NCI-H1694 (cell line): ENCODE data around the gene MED13L.

Experiments
- DNase-seq: peaks from one replicate; lab custom pipeline; 2025; lab: John Stamatoyannopoulos, UW

Gene MED13L

DNA sequence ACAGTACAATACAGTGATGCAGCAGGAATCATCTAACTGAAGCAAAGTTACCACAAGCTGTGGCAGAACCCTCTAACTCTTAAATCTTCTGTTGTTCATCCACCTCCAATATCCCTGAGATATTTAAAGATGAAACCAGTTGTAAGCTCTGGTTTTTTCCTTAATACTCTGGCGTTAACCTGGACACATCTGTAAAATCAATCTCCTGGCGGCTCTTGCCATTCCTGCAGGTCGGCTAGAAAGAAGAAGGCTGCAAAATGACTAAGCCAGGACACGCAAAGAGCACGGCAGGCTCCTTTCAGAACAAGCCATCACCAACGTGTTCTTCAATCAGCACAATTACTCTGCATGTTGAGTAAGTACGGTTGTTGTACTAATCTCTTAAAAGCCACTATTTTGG lies 309.3 kb downstream of the MED13L start:
- no peak for DNase-seq

DNA sequence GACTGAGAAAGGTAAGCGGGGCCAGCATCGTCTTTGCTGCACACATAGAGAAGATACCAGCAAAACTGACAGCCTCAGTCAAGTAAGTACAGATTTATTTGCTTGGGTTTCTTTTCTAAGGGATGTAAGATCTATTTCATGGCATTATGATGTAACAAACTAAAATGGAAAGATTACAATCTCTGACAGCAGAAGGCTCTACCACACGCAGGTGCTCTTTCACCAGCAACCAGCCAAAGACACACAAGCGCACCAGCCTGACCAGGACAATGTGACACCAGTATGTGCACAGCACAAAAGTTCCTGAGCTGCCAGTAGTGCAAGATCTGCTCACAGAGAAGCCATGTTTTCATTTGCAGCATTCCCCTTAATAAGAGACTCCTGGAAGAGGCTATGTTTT lies 311.1 kb downstream of the MED13L start:
- DNase-seq = no peak

DNA sequence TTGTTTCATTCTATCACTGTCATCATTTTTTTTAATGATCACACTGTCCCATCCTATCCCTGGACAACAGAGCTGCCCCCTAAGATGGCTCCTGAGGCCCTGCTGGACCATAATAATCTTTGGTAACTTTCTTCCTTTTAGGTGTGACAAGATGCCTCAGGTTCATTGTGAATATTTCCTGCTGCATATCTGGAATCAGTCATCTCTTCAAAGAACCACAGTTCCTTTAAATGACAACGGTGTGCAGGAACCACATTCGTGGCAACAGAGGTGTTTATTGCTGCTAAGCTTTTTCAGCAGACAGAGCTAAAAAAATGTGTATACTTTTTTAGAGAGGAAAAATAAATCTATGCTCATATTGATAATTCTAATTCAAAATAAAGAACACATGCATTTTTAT lies 312.9 kb downstream of the MED13L start:
- no peak for DNase-seq

DNA sequence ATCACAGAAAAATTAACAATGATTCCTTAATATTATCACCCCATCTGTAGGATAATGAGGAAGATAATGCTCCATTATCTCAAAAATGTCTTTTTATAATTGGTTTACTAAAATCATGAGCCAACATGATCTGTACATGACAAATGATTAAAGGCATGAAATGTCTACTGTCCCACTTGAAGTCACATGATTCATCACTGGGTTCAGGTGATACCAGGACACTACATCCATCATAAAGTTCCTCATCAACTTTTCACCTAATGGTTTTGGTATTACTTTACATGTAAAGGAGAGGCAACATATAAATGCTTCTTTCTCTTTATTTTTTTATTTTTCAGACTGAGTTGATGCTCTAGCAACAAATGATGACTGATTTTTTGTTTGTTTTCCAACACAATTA lies 313.3 kb downstream of the MED13L start:
- DNase-seq = no peak

DNA sequence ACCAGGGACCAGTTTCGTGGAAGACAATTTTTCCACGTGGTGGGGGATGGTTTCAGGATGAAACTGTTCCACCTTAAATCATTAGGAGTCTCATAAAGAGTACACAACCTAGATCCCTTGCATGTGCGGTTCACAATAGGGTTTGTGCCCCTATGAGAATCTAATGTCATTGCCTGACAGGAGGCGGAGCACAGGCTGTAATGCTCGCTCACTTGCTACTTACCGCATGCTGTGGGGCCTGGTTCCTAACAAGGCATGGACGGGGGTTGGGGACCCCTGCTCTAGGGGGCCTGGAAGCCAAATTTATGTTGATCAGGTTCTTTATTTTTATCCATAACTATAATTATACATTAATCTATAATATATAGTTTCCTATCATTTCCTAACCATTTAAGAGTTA lies 315.3 kb downstream of the MED13L start:
- DNase-seq = no peak

DNA sequence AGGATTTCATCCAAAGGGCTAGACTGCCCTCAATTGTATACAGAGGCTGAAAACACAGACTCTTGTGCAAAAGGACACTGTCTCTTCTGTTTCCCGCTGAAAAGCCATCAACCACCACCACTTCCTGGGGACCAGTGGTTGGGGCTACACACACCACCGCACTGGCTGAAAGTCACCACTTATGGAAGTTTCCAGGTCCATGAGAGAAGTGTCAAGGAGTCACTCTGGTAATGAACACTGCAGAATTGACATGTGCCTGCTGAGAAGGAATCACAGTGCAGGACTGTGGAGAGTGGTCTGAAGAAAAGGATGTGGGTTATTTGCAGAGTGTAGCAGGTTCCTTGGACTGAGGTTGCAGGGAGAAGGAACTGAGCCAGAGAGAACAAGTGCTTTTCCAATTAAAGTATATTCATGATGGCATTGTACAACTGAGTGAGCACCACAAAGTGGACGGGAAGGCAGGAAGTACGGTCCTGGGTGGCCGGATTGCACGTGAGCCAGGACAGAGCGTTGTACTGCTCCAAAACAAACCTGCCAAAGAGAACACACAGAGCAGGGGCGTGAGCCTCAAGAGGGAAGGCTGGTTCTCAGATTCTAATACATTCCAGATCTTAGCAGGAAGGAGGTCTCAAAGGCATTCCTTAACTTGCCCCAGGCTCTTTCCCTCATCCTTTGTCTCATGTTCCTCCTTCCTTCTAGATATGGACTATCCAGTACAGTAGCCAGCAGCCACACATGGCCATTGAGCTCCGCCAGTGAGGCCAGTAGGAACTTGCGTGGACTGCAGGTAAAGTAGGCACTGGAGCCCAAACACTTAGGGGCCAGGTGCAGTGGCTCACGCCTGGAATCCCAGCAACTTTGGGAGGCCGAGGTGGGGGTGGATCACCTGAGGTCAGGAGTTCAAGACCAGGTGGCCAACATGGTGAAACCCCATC lies 316.4 kb downstream of the MED13L start:
- DNase-seq = no peak

DNA sequence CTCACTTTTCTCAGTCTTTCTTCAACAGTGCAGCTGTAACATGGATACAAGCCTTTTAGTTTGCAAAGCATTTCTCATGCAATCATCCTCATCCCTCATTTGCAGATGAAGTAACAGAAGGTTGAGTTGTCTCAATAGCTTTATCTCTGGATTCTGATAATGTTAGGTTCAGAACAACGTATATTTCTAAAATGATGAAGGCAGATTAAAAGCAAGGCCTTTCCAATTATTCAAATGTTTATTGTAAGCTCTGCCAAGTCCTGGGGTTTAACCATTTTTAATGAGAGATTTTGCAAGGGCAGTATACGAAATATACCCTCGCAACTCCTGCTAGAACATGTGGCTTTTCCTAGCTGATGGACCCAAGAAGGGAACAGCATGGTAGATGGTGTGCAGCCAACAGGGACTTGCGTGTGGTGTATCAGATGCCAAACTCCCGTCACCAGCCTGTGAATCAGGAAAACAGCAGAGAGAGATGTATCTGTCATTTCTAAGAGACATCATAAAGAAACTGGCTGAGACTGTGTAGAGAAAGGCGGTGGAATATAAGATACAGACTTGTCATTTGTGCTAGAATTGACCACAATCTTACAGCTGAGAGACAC lies 319.7 kb downstream of the MED13L start:
- no peak for DNase-seq

DNA sequence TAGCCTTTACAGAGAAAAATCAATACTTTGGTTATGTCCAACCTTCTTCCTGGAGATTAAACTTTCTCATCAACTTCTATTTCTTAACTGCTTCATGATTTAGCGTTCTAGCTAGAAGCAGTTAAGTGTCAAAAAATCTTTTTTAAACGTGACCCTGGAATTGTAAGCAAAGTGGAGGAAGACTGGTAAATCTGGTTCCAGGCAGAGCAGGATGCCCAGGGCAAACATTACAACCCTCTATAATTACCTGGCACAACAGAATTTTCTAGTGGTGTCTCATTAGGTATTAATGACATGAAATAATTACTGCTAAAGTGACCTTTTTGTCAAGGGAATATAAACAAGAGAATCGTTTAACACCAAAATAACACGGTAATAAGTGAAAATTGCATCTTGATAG lies 320.8 kb downstream of the MED13L start:
- no peak for DNase-seq

DNA sequence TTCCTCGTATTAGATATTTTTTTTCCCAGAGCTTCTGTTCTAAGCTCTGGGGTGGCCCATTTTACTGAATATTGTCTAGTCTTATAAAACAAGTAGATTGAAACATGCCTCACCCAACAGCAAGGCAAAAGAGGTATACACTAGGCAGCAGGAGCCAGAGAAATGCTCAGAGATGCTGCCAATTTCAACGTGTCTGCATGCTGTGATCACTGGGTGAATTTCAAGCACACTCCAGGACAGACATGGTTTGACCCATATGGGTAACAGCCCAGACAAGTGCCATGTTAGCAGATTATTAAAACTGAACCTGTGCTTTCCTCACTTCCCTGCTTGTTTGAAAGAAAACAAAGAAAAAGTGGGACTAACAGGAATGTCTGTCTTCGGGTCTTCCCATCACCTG lies 321.3 kb downstream of the MED13L start:
- no peak for DNase-seq

DNA sequence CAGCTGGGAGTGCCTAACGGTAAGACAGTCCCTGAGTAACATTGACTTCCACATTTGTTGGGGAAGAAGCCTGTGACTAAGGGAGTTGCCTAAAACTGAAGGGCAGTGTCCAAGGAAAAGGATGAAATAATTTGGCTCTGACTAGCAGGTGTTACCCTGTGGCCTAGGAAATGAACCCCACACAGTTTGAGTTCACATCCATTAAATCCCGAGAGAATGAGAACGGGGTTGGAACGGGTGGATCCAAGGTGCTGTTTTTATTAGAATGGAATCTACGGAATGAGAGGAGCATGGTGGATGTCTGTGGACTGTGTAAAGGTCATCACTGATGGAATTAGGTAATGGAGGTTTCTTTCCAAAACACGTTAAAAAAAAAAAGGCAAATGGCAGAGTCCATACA lies 324.0 kb downstream of the MED13L start:
- DNase-seq = no peak

DNA sequence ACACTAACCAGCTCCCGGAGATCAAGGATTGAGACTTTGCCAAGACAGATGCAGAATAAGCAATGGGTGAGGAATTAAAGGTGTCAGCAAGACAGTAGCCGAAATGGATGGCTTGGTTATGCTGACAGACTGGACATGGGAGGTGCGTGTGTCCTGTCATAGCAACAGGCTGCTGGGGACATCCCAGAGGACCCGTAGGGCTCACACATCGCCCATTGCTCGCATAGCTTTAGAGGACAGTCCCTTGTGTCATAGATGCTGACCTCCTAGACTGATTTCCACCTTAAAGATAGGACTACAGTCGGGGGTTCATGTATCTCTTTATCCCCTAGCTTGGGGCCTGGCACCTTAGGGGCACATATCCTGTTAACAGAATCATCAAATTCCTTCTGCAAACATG lies 324.5 kb downstream of the MED13L start:
- DNase-seq = no peak

DNA sequence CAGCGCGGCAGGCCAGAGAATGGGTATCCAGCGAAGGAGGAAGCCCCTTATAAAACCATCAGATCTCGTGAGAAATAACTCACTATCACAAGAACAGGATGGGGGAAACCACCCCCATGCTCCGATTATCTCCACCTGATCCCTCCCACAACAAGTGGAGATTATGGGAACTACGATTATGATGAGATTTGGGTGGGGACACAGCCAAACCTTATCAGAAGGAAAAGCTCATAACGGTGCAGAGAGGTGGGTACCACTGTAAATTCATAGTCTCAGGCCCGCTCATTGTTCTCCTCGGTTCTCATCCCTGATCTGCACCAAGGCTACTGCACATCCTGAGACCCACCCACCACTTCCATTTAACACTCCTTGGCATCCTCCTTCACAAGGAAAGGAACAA lies 326.5 kb downstream of the MED13L start:
- no peak for DNase-seq

DNA sequence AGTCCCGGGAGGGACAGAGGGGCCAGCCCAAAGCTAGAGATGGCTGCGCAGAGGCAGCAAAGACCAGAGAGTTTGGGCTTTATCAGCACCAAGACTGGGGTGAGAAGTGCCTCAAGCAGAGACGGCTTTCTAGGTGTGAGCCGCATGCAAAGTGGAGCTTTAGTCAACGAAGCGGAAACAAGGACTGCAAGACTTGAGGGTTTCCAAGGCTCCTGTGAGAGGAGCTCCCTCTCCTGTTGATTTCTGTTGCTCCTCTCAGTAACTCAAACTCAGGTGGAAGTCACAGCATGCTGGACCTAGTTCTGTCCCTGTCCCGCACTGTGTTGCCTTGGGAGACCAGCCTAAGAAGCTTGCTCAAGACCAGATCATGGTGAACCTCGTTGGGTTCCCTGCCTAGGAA lies 327.8 kb downstream of the MED13L start:
- DNase-seq = no peak

DNA sequence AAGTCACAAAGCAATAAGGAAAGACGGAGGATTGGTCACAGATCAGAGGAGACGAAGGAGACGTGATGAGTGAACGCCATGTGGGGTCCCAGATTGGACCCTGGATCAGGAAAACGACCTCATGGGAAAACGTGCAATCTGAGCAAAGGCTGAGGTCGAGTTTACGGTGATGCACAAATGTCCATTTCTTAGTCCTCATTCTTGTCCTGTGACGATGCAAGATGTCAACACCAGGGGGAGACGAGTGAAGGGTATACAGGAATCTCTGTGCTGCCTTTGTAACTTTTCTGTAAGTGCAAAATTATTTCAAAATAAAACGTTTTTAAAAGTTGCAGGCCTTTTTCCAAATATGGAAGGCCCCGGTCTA lies 329.8 kb downstream of the MED13L start:
- DNase-seq = no peak

DNA sequence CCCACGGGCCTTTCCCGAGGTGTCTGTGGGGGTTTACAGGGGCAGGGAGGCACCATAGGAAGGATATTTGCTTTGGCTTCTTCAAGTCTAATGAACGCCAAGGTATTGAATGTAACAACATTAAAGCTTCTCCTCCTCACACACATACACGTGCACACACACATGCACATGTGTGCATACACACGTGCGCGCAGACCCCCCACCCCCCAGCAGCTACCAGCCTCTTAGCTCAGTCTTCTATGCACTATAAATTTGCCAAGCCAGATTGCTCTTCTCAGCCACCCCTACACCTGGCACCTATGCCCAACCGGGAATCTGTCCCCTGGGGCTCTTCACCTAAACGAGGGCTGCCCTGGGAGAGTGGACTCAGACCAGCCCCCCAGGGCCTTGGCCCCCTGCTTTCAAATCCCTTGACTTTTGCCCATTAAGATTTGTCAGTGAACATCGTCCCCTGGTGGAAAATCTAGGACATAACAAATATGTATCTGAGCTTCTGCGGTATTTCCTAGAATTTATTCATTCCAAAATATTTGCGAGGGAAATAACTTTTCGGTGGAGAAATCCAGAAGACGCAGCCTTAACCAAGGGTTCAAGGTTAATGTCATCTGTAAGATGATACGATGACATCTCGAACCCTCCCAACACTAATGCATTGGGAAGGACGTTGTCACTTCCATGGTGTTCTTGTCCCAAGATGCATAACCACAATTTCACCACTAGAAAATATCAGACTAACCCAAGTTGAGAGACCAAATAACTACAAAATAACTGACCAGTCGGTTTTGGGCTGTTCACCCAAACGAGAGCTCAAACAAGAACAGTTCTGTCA lies 330.4 kb downstream of the MED13L start:
- DNase-seq = no peak

DNA sequence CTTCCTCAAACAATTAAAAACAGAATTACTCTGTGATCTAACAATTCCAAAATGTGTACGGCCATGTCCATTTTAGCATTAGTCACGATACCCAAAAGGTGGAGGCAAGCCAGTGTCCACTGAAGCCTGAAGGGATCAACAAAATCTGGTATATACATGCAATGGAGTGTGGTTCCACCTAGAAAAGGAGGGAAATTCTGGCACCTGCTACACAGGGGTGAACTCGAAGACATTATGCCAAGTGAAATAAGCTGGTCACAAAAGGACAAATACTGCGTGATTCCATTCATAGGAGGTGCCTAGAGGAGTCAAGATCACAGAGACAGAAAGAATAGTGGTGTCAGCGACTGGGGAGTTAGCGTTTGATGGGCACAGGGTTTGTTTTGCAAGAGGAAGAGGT lies 331.4 kb downstream of the MED13L start:
- no peak for DNase-seq

DNA sequence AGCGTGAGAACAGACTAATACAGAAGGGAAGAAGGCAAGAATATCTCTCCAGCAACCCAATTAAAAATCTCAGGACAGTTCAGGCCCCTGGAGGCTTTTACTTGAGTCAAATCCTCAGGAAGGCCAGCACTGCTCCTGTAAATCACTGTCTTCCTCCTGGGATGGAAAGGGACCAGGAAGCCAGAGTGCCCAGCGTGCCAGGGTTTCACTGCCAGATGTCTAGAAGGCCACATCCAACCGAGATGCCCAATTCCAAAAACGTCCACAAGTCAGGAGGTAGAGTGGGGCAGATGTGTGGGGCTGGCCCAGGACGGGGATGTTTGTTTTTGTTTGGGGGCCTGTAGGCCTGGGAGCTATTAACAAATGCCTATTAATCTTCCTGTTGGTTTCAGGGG lies 332.0 kb downstream of the MED13L start:
- DNase-seq = no peak

DNA sequence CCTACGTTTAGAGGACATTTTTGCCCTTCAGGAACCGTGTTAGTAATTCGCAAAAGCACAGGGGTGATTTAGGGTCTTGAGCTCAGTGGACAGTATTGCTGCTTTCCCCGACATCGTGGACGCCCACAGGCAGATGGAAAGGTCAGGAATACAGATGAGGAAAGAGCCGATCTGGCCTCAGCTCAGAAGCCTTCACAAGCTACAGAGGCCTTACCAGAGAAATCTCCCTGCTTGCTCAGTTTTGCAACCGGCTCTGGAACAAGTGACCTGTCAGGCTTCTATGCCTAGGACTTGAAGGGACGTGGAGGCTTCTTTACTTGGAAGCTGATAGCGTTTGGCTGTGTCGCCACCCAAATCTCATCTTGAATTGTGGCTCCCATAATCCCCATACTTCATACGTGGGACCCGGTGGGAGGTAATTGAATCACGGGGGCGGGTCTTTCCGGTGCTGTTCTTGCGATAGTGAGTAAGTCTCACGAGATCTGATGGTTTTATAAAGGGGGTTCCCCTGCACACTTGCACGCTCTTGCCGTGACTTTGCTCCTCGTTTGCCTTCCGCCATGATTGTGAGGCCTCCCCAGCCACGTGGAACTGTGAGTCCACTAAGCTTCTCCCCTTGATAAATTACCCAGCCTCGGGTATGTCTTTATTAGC lies 332.5 kb downstream of the MED13L start:
- DNase-seq = no peak

DNA sequence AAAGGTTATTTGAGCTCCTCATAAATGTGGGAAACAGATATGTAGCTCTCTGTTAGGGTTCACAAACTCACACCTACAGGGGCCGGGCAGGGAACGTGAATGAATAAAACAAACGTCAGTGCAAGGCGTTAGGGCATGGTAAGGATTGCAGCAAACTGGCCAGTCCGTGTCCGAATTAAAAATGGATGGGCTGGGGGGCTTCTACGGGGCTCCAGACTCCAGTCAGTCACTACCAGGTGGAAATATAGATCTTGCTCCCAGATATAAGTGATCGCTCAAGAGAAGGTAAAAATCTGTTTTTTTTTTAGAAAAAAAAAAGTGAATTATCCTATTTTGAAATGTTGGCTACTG lies 333.1 kb downstream of the MED13L start:
- no peak for DNase-seq

DNA sequence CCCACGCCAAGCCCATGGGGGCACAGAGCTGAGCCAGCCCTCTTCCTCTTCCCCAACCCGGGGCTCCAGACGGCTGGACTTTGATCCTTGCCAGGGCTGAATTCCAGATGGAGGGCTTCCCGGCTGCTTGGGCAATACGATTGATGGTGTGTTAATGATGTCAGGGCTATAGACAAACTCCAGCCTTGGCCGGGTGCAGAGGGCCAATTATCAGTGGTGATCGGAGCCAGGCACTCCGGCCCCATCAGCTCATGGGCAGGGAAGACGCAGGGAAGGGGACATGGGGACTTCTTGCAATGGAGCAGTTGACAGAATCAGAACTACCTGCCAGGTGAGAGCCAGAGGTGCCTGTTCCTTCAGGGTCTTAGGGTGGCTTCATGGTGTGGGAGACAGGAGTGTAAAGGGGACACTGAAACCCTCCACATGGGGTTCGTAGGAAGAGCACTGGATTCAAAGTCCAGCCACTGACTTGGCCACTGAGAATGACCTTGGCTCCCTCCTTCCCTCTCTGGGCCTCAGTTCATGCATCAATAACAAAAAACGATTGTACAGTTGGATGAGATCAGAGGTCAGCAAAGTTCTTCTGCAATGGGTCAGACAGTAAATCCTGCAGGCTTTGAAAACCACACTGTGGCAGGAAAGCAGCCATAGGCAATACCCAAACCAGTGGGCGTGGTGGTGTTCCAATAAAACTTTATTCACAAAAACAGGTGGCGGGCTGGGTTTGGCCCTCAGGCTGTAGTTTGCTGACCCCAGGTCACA lies 333.7 kb downstream of the MED13L start:
- DNase-seq = no peak

DNA sequence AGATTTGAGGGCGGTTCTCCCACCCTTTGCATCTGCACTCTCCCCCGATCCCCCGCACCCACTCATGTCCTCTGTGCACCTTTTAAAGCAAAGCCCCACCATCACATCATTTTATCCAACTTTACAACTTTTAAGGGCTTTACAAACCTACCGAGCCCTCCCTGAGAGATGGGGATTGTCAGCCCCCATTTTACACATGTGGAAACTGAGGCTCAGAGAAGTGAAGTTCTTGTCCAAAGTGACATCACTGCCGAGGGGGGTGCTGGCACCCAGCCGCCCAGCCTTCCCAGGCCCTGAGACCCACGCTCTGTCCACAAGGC lies 334.2 kb downstream of the MED13L start:
- no peak for DNase-seq

DNA sequence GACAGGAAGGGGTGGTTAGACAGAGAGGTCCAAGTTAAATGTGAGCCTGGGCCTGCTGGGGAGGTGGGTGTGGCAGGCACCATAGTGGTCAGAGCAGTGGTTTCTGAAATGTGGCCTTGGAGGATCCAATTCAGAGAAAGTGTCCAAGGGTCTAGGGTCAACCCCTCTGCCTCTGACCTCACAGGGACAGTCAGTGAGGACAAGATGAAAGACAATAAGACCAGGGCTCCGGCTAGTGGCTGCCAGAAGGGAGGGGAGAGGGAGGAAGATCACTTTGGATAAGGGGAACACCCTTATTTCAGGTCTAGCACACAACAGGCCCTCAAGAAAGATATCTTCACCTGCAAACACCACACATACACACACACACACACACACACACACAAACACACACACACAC lies 335.1 kb downstream of the MED13L start:
- DNase-seq = no peak
